ENCODE data around the gene BCAS2.

Gene BCAS2

GRCh38 chr1:114522264-114522575 is 59.2 kb downstream of the BCAS2 start:
- no peak for TF ChIP-seq CTCF (IDR thresholded peaks at IDR 0.05; ENCODE audit: low read depth, low read length, poor library complexity, severe bottlenecking)
- no peak for TF ChIP-seq EZH2phosphoT487 (IDR thresholded peaks at IDR 0.05; ENCODE audit: borderline replicate concordance, low read length)
- Histone ChIP-seq H3K4me2 (ENCODE audit: low read length) (no peak overlapping the region), H3F3A (ENCODE audit: control insufficient read depth, insufficient read depth) (no peaks in the 10 kb centered on the region), H3K79me2 (ENCODE audit: control insufficient read depth, low read length) (no peaks in the 10 kb centered on the region), H3K27me3 (ENCODE audit: control insufficient read depth, low read length) (no peaks in the 10 kb centered on the region; the same call in 1 of the 2 replicates), H3K27ac (ENCODE audit: low read depth, low read length) (no peak overlapping the region), H3K4me3 (ENCODE audit: low read length) (no peak overlapping the region), H3K4me1 (ENCODE audit: control insufficient read depth, low read length) (no peaks in the 10 kb centered on the region), H3K9me2 (replicated peaks; ENCODE audit: control insufficient read depth, low read length) (no peaks in the 10 kb centered on the region), H4K20me1 (ENCODE audit: control insufficient read depth, insufficient read depth, low read depth, low read length) (no peaks in the 10 kb centered on the region), H3K36me3 (ENCODE audit: control insufficient read depth, low read length) (no peaks in the 10 kb centered on the region), H3K9me3 (ENCODE audit: control insufficient read depth, insufficient read depth, low read length) (no peaks in the 10 kb centered on the region)

GRCh38 chr1:114521396-114522263 is 59.8 kb downstream of the BCAS2 start:
- Histone ChIP-seq H3K9me2 (replicated peaks; ENCODE audit: control insufficient read depth, low read length) (no peaks in the 10 kb centered on the region), H3K4me3 (ENCODE audit: low read length) (no peak overlapping the region), H3F3A (ENCODE audit: control insufficient read depth, insufficient read depth) (no peaks in the 10 kb centered on the region), H3K4me1 (ENCODE audit: control insufficient read depth, low read length) (no peaks in the 10 kb centered on the region), H3K27ac (ENCODE audit: low read depth, low read length) (no peak overlapping the region), H3K27me3 (ENCODE audit: control insufficient read depth, low read length) (no peaks in the 10 kb centered on the region; the same call in 1 of the 2 replicates), H4K20me1 (ENCODE audit: control insufficient read depth, insufficient read depth, low read depth, low read length) (no peaks in the 10 kb centered on the region), H3K36me3 (ENCODE audit: control insufficient read depth, low read length) (no peaks in the 10 kb centered on the region), H3K79me2 (ENCODE audit: control insufficient read depth, low read length) (no peaks in the 10 kb centered on the region), H3K9me3 (ENCODE audit: control insufficient read depth, insufficient read depth, low read length) (no peaks in the 10 kb centered on the region), H3K4me2 (ENCODE audit: low read length) (no peak overlapping the region)
- TF ChIP-seq EZH2phosphoT487 (IDR thresholded peaks at IDR 0.05; ENCODE audit: borderline replicate concordance, low read length), result no peak
- TF ChIP-seq CTCF (IDR thresholded peaks at IDR 0.05; ENCODE audit: low read depth, low read length, poor library complexity, severe bottlenecking), result no peak

All from DOHH2 (cell line).